ENCODE results near the gene UGT2B10.
"Not testable (repeated sequence)": the region's sequence is repeated elsewhere in the genome, so short reads cannot be mapped to it uniquely, and the experiment has no call there.

DNA sequence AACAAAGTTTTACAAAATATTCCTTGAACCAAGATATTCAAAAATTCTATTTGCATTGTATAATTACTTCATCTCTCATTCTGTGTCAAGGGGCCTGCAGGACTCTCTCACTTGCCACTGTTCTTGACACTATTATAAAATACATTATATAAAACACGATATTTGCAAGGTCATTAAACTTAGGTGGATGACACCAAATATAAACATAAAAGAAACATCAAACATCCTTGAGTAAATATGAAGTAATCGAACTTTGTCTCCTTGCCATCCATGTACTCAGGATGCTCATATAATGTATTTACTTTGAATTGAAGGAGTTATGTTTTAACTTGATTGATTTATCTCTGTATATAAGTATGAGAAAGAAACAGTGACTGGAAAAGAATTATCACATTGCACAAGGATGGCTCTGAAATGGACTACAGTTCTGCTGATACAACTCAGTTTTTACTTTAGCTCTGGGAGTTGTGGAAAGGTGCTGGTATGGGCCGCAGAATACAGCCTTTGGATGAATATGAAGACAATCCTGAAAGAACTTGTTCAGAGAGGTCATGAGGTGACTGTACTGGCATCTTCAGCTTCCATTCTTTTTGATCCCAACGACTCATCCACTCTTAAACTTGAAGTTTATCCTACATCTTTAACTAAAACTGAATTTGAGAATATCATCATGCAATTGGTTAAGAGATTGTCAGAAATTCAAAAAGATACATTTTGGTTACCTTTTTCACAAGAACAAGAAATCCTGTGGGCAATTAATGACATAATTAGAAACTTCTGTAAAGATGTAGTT lies at the start of gene UGT2B10:
- not testable (repeated sequence) for TF ChIP-seq POLR2AphosphoS5, POLR2A (IDR thresholded peaks at IDR 0.05)
